ENCODE results near the gene RTTN.

The RTTN gene

DNA sequence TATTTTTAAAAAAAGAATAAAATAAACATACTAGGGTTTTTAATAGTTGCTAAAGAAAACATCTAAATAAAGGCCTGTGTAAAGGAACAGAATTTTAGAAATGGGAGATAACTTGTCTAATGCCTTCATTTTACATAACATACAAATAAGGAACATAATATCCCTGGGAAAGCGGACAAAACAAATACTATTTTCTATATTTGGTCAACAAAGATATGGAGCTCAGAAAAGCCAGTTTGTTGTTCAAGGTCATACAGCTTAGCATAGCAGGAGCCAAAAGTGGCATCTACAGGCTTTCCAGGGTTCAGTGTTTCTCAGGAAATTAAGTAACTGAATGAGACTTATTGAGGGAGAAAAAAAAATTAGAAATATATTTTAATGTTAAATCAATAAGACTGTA is 184.4 kb downstream of the RTTN start:
- Histone ChIP-seq H3K9me3 (ENCODE audit: insufficient read depth, low read depth, low read length) (no peaks in the 10 kb centered on the region), H3K14ac (ENCODE audit: low read length) (no peak overlapping the region), H2BK5ac (ENCODE audit: low read depth, low read length, poor library complexity) (no peak overlapping the region), H3K27me3 (ENCODE audit: insufficient read depth, low read length) (no peaks in the 10 kb centered on the region), H3K79me2 (ENCODE audit: control insufficient read depth, insufficient read depth, low read length, poor library complexity) (no peaks in the 10 kb centered on the region), H3K4me3 (ENCODE audit: low read depth, low read length) (no peak overlapping the region), H3K18ac (ENCODE audit: low read length) (no peak overlapping the region), H3K79me1 (ENCODE audit: low read length) (no peaks in the 10 kb centered on the region), H2AFZ (ENCODE audit: insufficient read depth, low read length, poor library complexity) (no peak overlapping the region), H3K36me3 (ENCODE audit: control insufficient read depth in 1 of 2, insufficient read depth in 2 of 2, low read length in 2 of 2) (peaks cover 5 to 7% of the 10 kb centered on the region in 2 experiments), H2BK12ac (ENCODE audit: low read length) (no peak overlapping the region), H4K8ac (ENCODE audit: low read depth, low read length) (no peak overlapping the region), H3K4me2 (ENCODE audit: low read length) (no peak overlapping the region), H3K27ac (ENCODE audit: low read depth, low read length) (no peak overlapping the region), H3K4me1 (ENCODE audit: control insufficient read depth in 1 of 2, insufficient read depth in 2 of 2, low read length in 2 of 2) (no peaks in the 10 kb centered on the region), H3K9ac (ENCODE audit: low read length) (no peak overlapping the region), H2AK5ac (ENCODE audit: low read length) (no peak overlapping the region), H2BK120ac (ENCODE audit: insufficient read depth, low read length, poor library complexity) (no peak overlapping the region), H4K12ac (ENCODE audit: low read depth, low read length) (no peak overlapping the region), H3K23ac (ENCODE audit: low read length) (no peak overlapping the region), H4K91ac (ENCODE audit: low read depth, low read length) (no peak overlapping the region), H3K4ac (ENCODE audit: low read depth, low read length) (no peak overlapping the region)
- no CpG with 5 or more reads among the region's 1 CpG for WGBS (ENCODE audit: extremely low coverage, insufficient coverage, insufficient read length)
- no peak for DNase-seq

DNA sequence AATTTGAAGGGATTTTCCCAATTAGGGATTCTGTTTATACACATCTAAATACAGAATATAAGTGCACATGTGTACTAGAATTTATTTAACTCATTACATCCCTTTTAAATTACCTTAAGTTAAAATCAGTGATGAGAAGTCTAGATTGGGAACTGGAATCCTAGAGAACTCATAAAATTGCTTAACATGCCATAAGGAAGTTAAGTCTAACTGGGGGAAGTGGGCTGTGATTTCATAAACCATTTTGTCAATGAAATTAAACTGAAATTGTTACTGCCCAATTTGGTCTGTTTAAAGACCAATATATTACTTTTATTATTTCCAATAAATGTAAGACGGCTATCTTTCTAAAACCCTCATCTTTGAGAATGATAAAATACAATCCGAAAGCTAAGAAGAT is 185.5 kb downstream of the RTTN start:
- Histone ChIP-seq H4K12ac (ENCODE audit: low read depth, low read length) (no peak overlapping the region), H3K79me2 (ENCODE audit: control insufficient read depth, insufficient read depth, low read length, poor library complexity) (no peaks in the 10 kb centered on the region), H2AK5ac (ENCODE audit: low read length) (no peak overlapping the region), H4K8ac (ENCODE audit: low read depth, low read length) (no peak overlapping the region), H2AFZ (ENCODE audit: insufficient read depth, low read length, poor library complexity) (no peak overlapping the region), H3K36me3 (ENCODE audit: control insufficient read depth in 1 of 2, insufficient read depth in 2 of 2, low read length in 2 of 2) (peaks cover 7% of the 10 kb centered on the region in 2 experiments), H2BK5ac (ENCODE audit: low read depth, low read length, poor library complexity) (no peak overlapping the region), H3K4me2 (ENCODE audit: low read length) (no peak overlapping the region), H2BK12ac (ENCODE audit: low read length) (no peak overlapping the region), H3K9me3 (ENCODE audit: insufficient read depth, low read depth, low read length) (no peaks in the 10 kb centered on the region), H3K18ac (ENCODE audit: low read length) (no peak overlapping the region), H3K9ac (ENCODE audit: low read length) (no peak overlapping the region), H3K27ac (ENCODE audit: low read depth, low read length) (no peak overlapping the region), H3K4ac (ENCODE audit: low read depth, low read length) (no peak overlapping the region), H2BK120ac (ENCODE audit: insufficient read depth, low read length, poor library complexity) (no peak overlapping the region), H3K4me1 (ENCODE audit: control insufficient read depth in 1 of 2, insufficient read depth in 2 of 2, low read length in 2 of 2) (no peaks in the 10 kb centered on the region), H3K79me1 (ENCODE audit: low read length) (no peaks in the 10 kb centered on the region), H4K91ac (ENCODE audit: low read depth, low read length) (no peak overlapping the region), H3K27me3 (ENCODE audit: insufficient read depth, low read length) (no peaks in the 10 kb centered on the region), H3K23ac (ENCODE audit: low read length) (no peak overlapping the region), H3K4me3 (ENCODE audit: low read depth, low read length) (no peak overlapping the region), H3K14ac (ENCODE audit: low read length) (no peak overlapping the region)
- no CpG with 5 or more reads among the region's 2 CpGs for WGBS (ENCODE audit: extremely low coverage, insufficient coverage, insufficient read length)
- no peak for DNase-seq

DNA sequence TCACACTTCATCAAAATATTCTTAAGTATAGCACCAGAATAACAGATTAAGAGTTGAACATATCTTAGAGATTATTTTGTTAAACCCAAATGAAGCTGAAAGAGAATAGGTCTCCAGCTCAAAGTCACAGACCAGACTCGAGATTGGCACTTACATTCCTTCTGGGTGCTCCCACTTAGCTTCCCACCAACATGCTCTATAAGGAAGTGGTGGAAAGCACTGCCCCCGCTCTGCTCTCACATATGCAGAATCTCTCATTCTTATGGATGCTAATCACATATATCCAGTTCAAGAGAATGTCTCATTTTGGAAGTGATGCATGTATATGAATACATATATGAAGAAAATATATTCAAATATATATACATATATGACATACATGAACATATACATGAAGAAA is 186.4 kb downstream of the RTTN start:
- Histone ChIP-seq H3K79me2 (ENCODE audit: control insufficient read depth, insufficient read depth, low read length, poor library complexity) (no peaks in the 10 kb centered on the region), H2AFZ (ENCODE audit: insufficient read depth, low read length, poor library complexity) (no peak overlapping the region), H2BK5ac (ENCODE audit: low read depth, low read length, poor library complexity) (no peak overlapping the region), H3K9me3 (ENCODE audit: insufficient read depth, low read depth, low read length) (no peaks in the 10 kb centered on the region), H3K27me3 (ENCODE audit: insufficient read depth, low read length) (no peaks in the 10 kb centered on the region), H2BK12ac (ENCODE audit: low read length) (no peak overlapping the region), H3K4me2 (ENCODE audit: low read length) (no peak overlapping the region), H3K14ac (ENCODE audit: low read length) (no peak overlapping the region), H4K91ac (ENCODE audit: low read depth, low read length) (no peak overlapping the region), H3K36me3 (ENCODE audit: control insufficient read depth in 1 of 2, insufficient read depth in 2 of 2, low read length in 2 of 2) (peaks cover 5 to 7% of the 10 kb centered on the region in 2 experiments), H3K4ac (ENCODE audit: low read depth, low read length) (no peak overlapping the region), H4K12ac (ENCODE audit: low read depth, low read length) (no peak overlapping the region), H3K4me1 (ENCODE audit: control insufficient read depth in 1 of 2, insufficient read depth in 2 of 2, low read length in 2 of 2) (no peaks in the 10 kb centered on the region), H3K79me1 (ENCODE audit: low read length) (no peaks in the 10 kb centered on the region), H3K23ac (ENCODE audit: low read length) (no peak overlapping the region), H3K9ac (ENCODE audit: low read length) (no peak overlapping the region), H2BK120ac (ENCODE audit: insufficient read depth, low read length, poor library complexity) (no peak overlapping the region), H3K4me3 (ENCODE audit: low read depth, low read length) (no peak overlapping the region), H2AK5ac (ENCODE audit: low read length) (no peak overlapping the region), H3K18ac (ENCODE audit: low read length) (no peak overlapping the region), H4K8ac (ENCODE audit: low read depth, low read length) (no peak overlapping the region), H3K27ac (ENCODE audit: low read depth, low read length) (no peak overlapping the region)
- DNase-seq, result no peak
- WGBS (ENCODE audit: extremely low coverage, insufficient coverage, insufficient read length), result no CpG with 5 or more reads among the region's 2 CpGs

DNA sequence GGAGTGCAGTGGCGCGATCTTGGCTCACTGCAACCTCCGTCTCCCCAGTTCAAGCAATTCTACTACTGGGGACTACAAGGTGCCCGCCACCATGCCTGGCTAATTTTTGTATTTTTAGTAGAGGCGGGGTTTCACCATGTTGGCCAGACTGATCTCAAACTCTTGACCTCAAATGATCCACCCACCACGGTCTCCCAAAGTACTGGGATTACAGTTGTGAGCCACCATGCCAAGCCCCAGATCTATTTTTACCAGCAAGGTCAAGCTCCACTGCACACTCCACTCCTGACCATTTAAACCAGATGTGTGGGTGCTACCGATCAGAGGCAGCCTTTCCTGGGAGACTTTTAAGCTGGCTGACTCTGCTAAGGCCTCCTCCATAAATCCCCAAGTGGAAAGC is 190.4 kb downstream of the RTTN start:
- no peak overlapping the region for H3K4ac ChIP-seq (ENCODE audit: low read depth, low read length)
- no peak for DNase-seq
- WGBS (ENCODE audit: extremely low coverage, insufficient coverage, insufficient read length), result no CpG with 5 or more reads among the region's 7 CpGs

More for the DNA sequence above, 190.4 kb downstream of the RTTN start:
- H3K9me3 ChIP-seq (ENCODE audit: insufficient read depth, low read depth, low read length), result no peaks in the 10 kb centered on the region
- no peak overlapping the region for H4K8ac ChIP-seq (ENCODE audit: low read depth, low read length)
- no peak overlapping the region for H3K4me3 ChIP-seq (ENCODE audit: low read depth, low read length)
- peaks cover 3 to 4% of the 10 kb centered on the region in 2 experiments for H3K36me3 ChIP-seq (ENCODE audit: control insufficient read depth in 1 of 2, insufficient read depth in 2 of 2, low read length in 2 of 2)
- H3K9ac ChIP-seq (ENCODE audit: low read length), result peak overlapping the region; percentile 38
- no peak overlapping the region for H4K12ac ChIP-seq (ENCODE audit: low read depth, low read length)
- H4K91ac ChIP-seq (ENCODE audit: low read depth, low read length), result no peak overlapping the region
- no peak overlapping the region for H3K27ac ChIP-seq (ENCODE audit: low read depth, low read length)
- H3K14ac ChIP-seq (ENCODE audit: low read length), result no peak overlapping the region
- no peak overlapping the region for H2BK120ac ChIP-seq (ENCODE audit: insufficient read depth, low read length, poor library complexity)
- H3K79me1 ChIP-seq (ENCODE audit: low read length), result no peaks in the 10 kb centered on the region
- no peak overlapping the region for H3K23ac ChIP-seq (ENCODE audit: low read length)
- no peaks in the 10 kb centered on the region for H3K27me3 ChIP-seq (ENCODE audit: insufficient read depth, low read length)
- no peaks in the 10 kb centered on the region for H3K79me2 ChIP-seq (ENCODE audit: control insufficient read depth, insufficient read depth, low read length, poor library complexity)
- no peak overlapping the region for H3K18ac ChIP-seq (ENCODE audit: low read length)
- H2AK5ac ChIP-seq (ENCODE audit: low read length), result no peak overlapping the region
- no peak overlapping the region for H2BK12ac ChIP-seq (ENCODE audit: low read length)
- no peak overlapping the region for H2AFZ ChIP-seq (ENCODE audit: insufficient read depth, low read length, poor library complexity)
- no peaks in the 10 kb centered on the region for H3K4me1 ChIP-seq (ENCODE audit: control insufficient read depth in 1 of 2, insufficient read depth in 2 of 2, low read length in 2 of 2)
- H3K4me2 ChIP-seq (ENCODE audit: low read length), result no peak overlapping the region
- H2BK5ac ChIP-seq (ENCODE audit: low read depth, low read length, poor library complexity), result no peak overlapping the region
